Dedifferentiated amniotic fluid mesenchymal stem cell (primary cell): ENCODE data around the gene SKIL.
A peak's percentile ranks its signal among the peaks of the same experiment; 100 is the strongest.

ENCODE experiments used
- DNase-seq: peaks from one replicate; pipeline ENCODE4 v3.0.0-alpha.2; 2016; ENCODE audit errors: extremely low spot score

Gene SKIL

DNA sequence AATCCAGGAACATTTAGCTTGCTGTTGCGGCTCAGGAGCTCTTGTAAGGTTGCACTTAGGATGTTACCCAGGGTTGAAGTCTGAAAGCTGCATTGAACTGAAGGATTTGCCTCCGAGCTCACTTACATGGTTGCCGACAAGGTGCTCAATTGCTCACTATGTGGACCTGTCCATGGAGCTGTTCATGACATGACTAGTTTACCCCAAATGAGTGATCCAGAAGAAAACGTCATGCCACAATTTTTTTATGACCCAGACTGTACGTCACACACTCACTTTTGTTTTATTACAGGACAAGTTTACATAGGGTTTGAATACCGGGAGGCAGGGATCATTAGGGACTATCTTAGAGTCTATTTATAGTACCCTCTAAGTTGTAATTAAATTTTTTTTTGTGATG is 40.2 kb downstream of the SKIL start:
- DNase-seq, result no peak

DNA sequence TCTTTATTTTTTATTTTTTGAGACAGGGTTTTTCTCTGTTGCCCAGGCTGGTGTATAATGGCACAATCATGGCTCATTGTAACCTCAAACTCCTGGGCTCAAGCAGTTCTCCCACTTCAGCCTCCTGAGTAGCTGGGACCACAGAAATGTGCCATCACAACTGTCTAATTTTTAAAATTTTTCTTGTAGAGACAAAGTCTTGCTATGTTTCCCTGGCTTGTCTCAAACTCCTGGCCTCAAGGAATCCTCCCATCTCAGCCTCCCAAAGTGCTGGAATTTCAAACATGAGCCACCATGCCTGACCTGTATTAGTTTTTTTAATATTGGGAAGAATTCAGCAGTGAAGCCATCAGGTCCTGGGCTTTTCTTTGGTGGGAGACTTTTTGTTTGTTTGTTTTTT is 47.6 kb downstream of the SKIL start:
- no peak for DNase-seq

DNA sequence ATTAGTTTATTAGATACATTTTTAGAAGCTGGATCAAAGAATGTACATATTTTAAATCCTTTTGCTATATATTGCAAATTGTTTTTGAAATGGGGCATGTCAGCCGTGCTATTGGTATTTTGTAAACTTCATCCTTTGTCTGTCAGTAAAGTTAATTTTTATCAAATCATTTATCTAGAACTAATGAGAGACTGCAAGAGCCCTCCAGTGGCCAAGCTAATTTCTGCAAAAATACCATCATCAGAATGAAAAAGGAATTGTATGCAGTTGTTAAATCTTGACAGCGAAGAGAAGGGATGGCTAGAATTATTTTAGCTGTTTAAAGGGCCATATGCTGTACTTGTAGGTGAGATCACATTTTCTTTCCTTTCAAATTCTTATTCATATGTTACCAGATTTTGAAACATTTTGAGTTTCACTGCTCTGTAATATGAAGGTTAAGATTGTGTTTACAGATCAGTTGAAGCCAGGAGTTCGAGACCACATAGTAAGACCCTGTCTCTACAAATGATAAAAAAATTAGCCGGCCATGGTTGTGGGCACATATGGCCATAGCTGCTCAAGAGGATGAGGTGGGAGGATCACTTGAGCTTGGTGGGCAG is 53.0 kb downstream of the SKIL start:
- no peak for DNase-seq

DNA sequence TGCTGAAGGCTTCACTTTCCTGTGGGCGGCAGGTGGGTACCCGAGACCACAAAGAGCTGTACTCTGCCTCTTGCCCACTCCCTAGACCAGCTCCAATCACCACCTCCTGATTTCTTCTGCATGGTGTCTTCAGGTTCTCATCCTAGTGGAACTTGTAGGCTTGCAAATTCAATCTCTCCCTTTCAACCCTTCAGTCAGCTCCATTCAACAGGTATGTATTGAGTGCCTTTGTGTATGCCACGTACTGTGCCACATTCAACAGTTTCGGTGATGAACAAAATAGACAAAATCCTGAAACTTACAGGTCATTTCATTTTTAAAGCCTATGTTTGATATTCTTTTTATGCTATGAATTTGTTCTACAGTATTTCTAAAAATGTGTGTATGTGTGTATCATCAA is 55.8 kb downstream of the SKIL start:
- DNase-seq, result no peak

DNA sequence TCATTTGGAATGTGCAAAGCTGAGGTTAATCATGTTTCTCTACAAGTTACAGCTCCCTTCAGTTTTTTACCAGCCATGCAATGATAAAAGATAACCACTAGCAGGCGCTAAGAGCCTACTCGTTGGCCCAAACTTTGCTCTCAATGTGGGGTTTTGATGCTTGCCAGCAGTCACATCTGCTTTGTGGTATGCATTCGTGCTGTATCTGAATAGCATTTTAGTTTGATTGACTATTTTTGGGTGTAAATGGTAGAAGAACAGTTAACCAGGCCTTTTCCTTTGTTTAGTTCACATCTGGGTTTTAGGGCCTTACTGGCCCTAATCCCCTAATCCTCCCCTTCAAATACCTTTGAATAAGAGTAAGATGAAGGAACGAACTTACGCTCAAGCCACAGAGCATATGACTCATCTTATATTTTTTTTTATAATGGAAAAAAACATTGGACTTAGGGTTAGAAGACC is 56.7 kb downstream of the SKIL start:
- peak; percentile 89 for DNase-seq

DNA sequence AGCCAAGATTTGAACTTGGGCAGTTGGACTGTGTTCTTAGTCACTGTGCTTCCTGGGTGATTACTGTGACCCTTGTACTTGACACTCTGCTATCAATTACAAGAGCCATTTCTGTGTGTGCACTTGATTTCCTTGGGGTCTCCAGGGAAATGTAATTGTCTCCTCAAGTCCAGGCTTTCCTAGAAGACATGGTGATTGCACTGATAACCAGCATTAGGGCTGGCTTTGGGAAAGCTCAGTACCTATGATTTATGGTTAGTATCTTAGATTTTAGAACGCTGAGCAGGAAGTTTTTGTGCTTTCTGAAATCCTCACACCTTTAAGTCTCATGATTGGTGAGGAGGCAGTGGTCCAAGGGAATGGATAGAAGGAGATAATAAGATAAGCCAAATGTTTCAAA is 59.6 kb downstream of the SKIL start:
- DNase-seq, result no peak

DNA sequence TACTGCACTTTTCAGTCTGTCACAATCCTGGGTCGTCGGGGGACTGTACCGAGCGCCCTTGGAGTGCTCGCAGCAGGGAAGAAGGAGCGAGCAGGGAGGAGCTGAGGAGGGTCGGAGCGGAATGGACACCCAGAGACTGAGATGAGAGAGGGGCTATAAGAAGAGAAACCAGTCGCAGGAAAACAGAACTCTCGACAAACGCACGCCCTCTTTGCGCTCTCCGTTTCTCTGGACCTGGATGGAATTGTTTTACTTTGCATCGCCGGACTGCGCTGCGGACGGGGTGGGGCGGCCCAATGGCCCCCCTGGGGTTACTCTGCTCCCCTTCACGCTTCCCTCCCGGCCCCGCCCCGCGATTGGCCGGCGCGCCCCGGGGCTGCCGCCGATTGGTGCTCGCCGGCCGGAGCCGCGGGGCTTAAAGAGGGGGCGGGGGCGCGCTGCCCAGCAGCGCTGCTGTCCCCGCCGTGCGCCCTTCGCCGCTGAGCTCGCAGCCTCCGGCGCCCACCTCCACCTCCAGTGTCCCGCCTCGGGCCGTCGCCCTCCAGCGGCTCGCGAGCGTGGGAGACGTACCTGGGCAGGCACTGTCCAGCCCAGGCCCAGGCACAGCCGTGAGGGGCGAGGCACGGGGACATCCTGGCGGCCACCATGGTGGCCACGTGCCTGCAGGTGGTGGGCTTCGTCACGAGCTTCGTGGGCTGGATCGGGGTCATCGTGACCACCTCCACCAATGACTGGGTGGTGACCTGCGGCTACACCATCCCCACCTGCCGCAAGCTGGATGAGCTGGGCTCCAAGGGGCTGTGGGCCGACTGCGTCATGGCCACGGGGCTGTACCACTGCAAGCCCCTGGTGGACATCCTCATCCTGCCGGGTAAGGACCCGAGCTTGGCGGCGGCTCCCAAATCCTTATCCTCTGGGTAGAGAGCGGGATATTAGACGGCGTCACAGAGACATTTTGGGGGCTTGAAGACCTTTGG is 61.2 kb downstream of the SKIL start, which contains the start of gene CLDN11:
TSS of gene CLDN11 (plus strand) at position 447 of the 977 bp plus-strand sequence. CDS start at position 646, 199 bp downstream.
- no peak for DNase-seq

DNA sequence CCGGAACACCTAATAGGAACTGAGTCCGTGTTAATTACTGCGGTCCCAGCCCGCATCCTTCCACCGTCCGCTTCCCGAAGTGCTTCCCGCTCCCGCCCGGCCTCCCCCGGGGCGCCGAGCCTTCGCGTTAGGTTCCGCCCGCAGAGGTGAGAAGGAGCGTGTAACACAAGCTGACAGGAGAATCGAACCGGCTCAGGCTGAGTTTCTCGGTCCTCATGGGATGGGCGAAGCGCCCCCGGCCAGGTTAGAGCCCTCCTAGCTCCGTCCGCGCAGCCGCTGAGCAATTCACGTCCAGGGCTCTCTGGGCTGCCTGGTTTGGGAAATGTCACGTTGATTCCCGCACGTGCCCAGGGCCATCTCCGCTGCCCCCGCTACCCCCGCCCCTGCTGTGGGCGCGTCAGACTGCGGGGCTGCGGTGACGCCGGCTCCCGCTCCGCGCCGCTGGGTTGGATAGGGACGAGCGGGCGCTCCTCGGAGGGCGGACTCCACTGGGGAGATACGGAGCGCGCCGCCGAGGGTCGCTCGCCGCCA is 62.1 kb downstream of the SKIL start:
- no peak for DNase-seq

DNA sequence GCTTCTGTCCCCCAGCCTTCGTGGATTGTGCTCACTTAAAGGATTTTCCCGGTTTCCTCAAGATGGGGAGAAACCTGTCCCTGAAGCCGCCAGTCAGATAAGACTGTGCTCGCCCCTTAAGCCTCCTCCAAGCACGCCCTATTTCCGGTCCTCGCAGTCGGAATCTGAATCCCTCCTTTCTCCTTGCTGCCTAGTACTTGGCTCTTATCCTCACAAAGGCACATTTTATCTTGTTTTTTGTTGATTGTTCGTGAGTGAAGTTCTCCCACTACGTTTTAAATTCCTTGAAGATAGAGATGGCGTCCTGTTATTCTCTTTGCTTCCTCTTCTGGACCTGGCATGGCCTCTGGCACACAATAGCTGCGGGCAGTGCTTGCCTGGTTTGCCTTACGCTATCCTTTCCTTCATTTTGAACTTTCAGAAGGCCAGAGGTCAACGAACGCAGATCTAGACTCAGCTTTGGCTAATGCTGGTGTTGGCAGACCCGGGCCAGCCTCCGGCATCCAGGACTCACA is 62.8 kb downstream of the SKIL start:
- no peak for DNase-seq

DNA sequence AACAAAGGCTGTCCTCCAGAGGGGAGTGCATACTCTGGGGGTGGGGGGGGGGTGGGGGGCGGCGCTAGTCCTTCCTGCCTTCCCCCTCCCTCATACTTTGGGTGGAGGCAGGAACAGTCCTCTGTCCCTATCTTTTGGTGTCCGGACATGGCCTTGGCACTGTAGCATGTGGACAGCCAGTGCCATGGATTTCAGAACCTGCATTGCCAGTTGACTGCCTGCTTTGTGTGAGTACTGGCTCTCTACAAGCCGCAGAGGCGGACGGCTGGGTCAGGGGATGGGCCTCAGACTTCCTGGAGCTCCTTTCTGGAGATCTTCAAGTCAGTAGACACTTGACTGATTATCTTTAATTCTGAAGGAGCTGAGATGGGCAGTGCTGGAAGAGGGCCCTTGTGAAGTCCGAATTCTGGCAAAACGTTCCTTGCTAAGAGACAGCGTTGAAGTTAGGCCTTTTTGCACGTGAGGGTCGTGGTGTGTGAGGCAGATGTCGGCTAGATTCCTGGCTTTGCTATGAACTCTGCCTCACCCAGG is 63.7 kb downstream of the SKIL start:
- no peak for DNase-seq

DNA sequence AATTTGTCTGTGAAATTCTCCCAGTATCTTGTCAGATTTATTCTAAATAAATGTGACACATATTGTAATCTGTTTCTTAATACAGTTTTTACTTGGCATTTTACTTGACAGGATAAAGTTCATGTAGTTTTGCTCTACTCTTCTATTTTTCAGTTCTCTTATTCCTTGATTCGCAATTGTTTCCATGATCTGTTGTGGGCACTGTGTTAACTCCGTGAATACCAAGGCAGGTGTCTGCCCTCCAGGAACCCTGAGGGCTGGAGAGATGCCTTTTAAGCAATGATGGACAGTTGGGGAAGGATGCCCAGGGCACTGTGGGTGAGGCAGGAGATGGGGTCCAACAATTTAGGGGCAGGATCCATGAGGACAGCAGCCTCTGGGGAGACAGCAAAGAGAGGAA is 64.2 kb downstream of the SKIL start:
- DNase-seq, result no peak

DNA sequence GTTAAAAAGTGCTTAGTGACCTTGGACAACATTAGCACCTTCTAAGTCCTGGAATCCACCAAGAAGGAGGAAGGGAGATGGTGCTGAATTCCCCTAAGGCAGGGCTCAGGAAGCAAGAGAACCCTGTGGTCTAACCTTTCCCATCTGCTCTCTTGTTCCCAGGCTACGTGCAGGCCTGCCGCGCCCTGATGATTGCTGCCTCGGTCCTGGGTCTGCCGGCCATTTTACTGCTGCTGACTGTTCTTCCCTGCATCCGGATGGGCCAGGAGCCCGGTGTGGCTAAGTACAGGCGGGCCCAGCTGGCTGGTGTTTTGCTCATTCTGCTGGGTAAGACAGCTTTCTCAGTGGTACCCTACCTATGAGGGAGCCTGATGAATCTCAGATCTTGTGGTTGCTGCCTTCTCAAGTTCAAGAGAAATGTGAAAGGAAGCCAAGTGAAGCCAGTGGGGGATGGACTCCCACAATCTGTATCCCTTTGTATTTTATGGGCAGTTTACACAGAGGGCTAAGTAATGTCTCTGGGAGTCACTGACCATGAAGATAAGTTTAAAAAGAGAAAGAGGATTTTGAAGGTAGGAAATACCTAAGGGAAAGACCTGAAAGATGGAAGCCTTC is 65.6 kb downstream of the SKIL start:
- DNase-seq, result no peak

DNA sequence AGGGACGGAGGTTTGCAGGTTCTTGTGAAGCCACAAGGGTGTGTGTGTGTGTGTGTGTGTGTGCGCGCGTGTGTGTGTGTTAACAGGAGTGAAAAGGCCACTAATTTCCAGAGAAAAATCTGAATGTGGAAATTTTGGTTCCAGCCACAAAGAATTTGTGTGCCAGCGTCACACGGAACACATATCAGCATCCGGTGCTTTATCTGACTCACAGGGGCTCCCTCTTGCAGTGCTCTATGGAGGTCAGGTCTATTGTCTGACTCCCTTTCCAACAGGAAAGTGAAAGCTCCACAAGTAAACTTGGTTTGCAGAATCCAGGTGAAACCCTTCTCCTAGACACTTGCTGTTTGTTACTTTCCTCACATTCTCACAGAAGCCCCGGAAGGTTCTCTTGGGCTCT is 67.4 kb downstream of the SKIL start:
- no peak for DNase-seq

DNA sequence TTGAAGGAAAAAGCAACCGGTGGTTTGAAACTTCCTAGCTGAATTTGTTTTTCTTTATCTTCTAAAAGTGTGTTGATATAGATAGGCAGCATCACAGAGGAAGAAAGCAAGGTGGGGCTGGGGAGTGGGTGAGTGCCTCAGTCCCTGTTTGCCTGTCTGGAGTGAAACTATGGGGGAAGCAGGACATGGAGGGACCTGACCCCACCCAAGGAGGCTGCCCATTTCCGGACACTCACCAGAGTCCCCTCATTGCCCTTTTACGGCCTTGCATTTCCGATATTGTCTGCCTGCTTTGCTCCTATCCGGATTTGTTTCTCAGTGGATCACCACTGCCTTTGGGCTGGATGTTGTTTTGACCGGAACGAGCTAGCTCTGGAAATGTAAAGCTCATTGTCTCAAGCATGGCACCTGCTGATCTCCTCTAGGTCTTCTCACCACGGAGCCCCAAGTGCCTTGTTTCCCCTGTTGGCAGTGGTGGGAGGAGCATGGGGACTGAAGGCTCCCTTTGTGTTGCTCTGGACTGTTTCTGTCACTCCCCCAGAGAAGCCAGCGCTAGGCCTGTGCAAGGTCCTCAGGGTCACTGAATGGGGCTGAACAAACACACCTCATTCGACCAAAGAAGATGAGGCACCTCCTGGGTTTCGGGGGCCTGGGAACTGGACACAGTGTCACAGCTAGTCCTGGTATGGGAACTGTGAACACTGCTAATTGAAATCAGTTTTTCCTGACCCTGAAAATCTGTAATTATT is 68.2 kb downstream of the SKIL start:
- no peak for DNase-seq

DNA sequence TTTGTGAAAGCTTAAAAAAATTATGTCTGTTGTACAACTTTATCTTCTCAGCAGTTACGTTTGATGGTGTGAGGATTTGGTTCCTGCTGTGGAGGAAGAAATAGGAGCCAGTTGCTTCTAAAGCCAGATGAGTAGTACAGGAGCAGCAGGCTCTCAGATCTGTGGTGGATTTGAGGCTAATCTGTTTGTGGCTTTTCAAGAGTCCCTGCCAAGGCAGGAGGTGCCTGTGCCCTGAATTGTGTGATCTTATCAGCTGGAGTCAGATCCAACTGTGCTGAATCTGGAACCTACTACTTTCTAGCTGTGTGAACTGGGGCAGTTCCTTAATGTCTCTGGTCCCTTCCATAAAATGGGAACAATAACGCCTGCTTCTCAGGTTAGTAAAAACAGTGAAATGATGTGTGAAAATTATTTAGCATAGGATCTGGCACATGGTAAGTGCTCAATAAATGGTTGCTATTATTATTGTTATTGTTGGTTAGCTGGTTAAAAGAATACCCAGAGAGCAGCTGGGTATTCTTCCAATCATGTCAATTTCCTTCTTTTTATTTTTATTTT is 68.8 kb downstream of the SKIL start:
- no peak for DNase-seq

DNA sequence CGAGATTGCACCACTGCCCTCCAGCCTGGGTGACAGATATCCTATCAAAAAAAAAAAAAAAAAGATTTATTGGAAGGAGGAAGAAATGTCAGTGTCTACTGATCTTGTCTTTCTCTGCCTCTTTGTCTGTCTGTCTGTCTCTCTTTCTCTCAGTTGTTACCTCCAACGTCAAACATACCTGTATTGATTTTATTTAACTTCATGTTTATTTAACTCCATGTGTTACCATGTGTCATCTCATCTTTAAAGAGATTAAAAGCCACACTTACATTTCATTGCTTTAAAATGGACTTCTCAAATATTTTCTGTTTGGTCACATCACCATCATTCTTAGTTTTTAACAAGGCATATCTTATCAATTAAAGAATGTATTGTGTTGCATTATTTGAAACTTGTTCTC is 70.6 kb downstream of the SKIL start:
- DNase-seq, result no peak

DNA sequence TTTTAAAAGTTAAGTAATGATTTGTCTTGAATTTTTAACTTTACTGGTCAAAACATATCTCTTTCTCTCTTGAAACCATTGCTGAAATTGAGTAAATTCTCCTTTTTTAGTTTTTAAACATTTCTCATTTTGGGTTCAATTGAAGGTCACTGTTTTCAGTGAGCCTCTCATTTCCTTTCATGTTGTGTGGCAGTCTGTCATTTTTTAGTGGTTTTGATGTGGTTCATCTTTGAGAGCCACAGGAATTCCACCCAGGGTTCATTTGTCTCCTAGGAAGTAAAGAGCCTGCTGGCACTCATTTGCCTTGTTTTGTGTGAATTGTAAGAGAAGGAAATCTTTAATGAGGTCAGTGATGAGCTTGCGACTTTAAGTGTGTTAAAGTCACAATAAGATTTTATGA is 71.5 kb downstream of the SKIL start:
- DNase-seq, result no peak

DNA sequence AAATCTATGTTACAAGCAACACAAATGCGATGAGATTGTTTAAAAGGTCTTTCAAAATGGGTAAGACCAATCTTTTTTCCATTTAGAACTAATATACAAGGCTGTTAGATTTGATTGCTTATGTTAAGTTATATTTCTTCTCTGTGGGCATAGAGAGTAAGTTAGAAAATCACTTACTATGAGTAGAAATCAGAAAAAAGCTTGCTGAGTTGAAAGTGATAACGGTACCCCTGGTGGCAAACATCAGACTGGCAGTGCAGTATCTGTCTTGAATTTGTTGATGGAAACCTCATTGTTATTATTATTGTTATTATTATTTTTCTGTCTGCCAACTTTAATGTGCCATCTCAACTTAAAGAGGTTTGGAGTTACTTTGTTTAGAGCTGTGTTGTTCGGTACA is 73.5 kb downstream of the SKIL start:
- no peak for DNase-seq

DNA sequence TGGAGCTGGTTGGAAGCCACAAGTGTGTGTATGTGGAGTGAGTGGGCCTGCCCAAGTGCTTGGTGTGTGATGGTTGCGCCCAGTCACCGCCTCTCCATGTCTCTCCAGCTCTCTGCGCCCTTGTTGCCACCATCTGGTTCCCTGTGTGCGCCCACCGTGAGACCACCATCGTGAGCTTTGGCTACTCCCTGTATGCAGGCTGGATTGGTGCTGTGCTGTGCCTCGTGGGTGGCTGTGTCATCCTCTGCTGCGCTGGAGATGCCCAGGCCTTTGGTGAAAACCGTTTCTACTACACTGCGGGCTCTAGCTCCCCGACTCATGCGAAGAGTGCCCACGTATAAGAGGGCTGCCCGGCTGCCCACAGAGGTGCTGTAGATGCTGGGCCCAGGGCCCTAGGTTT is 74.9 kb downstream of the SKIL start:
- DNase-seq, result no peak

DNA sequence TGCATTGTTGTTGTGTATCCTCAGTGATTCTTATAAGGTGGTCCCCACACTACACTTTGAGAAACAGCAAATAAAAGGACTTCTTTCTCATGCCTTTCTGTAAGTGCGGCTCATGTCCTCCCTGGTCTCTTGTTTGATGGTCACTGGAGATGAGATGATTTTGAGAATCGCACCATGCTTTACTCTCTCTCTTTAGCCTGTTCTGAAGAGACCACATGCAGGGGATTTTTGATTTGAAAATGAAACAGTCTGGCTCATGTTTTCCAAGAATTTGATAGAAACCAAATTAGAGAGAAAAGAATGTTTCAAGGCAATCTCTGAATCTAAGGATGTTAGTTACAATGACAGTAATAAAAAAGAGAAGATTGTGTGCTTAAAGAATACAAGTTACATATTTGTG is 79.2 kb downstream of the SKIL start:
- DNase-seq, result no peak

DNA sequence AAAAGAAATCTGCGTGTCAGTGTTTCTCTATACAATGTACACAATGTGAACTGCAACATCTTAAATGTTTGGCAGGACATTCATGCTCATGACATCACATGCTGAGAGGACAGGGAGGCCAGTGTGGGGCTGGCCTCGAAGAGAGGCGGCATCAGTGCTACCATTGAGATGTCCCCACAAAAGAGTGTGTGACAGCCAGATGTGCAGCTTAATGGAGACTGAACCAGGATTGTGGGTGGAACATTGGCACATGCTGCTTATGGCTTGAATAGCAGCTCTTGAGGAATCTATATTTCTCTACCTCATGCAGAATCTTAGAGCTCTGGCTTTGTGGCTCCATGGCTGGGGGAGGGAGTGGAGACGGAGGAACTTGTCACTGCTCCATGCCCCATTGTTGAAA is 79.7 kb downstream of the SKIL start:
- DNase-seq, result no peak
